Measurements from ENCODE around the gene PDCL2.

- TF ChIP-seq CTCF (IDR thresholded peaks at IDR 0.05) (no peak), EZH2 (IDR thresholded peaks at IDR 0.05; ENCODE audit: borderline replicate concordance, insufficient read depth, low read depth, low read length, poor library complexity, severe bottlenecking) (no peak)
Measured at GRCh38 chr4:55547466-55547770, 44.6 kb downstream of the PDCL2 start.
